Fibroblast of skin of scalp (primary cell): Measurements from ENCODE around the gene IFT81.
"Not testable (repeated sequence)": the region's sequence is repeated elsewhere in the genome, so short reads cannot be mapped to it uniquely, and the experiment has no call there.

ENCODE experiments used
- DNase-seq: peaks from one replicate; pipeline ENCODE4 v3.0.0-alpha.2; 2013

Gene IFT81

GRCh38 chr12:110247340-110248095 lies 123.4 kb downstream of the IFT81 start:
- no peak for DNase-seq

- DNase-seq, result no peak
These were observed 123.9 kb downstream of the IFT81 start for GRCh38 chr12:110248096-110248447.

DNA sequence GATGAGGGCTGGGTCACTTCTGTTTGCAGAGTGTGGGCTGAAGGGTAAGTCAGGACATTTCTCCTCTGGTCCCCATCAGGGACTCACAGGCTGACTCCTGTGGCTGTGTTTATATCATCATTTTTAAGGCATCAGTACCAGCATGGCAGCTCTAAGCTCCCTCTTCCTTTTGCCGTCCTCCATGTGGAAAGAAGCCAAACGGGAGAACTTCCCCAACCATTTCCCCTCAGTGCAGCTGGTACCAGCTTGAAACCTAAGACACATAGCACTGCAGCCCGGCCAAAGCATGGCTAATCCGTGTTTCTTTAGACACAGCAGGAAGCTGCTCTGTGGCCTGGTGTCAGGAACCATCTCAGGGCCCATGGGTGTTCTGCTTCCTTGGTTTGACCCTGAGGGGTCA lies 124.9 kb downstream of the IFT81 start:
- DNase-seq, result no peak

GRCh38 chr12:110249716-110250225 lies 125.6 kb downstream of the IFT81 start:
- DNase-seq, result no peak

DNA sequence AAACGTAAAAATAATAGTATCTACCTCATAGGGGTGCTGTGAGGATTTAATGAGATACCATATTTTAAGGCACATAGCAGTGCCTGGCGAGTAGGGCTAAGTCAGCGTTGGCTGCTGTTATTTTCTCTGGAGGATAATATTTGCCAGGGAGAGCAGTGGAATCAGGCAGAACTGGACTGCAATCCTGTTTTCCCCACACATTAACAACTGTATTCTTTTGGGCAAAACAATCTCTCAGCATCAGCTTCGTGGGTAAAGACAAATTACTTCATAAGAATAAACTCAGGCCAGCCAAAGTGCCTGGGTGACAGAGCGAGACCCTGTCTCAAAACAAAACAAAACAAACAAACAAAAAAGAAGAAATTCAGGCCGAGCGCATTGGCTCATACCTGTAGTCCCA lies 127.2 kb downstream of the IFT81 start:
- DNase-seq, result no peak

- DNase-seq, result no peak
These were observed 128.6 kb downstream of the IFT81 start for GRCh38 chr12:110252716-110253115.

GRCh38 chr12:110253176-110253575 lies 129.0 kb downstream of the IFT81 start:
- no peak for DNase-seq

GRCh38 chr12:110254971-110255540 lies 130.9 kb downstream of the IFT81 start:
- DNase-seq, result no peak

- not testable (repeated sequence) for DNase-seq
These were observed 131.8 kb downstream of the IFT81 start for GRCh38 chr12:110255890-110256456.

GRCh38 chr12:110256780-110257431 lies 132.7 kb downstream of the IFT81 start:
- peak; percentile 62 for DNase-seq

DNA sequence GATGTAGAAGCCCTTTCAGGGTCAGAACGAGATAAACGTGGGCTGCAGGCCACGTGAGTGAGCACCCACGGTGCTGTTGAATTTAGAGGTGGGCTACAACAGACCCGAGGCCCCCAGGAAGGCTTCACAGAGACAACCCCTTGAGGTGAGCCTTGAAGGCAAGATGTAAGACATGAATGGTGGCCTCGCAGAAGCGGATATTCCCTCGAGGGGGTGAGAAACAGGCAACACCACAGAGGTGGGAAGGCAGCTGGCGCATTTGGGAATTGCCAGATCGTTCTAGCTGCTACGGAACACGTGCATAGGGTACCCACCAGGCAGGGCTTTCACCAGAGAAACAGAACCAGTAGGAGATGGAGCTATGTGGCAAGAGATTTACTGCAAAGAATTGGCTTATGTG lies 134.3 kb downstream of the IFT81 start:
- no peak for DNase-seq

GRCh38 chr12:110262442-110263388 lies 138.6 kb downstream of the IFT81 start:
- DNase-seq, result peak; percentile 40

DNA sequence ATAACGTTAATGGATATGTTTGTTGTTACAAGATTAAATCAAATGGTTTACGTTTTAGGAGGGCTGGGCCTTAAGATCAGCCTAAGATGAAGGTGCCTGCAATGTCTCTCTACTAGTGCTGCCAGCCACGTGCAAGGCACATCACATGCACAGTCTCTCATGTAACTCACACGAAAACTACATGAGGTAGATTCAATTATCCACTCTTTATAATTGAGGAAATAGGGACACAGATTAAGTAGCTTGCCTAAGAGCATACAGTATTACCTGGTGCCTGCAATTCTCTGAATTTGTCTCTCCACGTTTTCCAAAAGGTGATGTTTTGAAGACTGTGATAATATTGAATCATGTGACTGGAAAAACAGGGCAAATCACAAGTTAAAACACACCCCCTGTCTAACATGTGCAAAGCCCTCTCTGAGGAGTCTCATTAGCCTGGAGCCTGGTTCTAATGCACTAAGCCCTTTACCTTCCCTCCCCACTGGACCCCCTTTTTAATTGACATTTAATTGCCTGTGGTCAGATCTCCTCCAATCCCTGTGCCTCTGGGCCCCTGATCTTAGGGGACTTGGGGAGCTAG lies 142.3 kb downstream of the IFT81 start:
- DNase-seq, result no peak

DNA sequence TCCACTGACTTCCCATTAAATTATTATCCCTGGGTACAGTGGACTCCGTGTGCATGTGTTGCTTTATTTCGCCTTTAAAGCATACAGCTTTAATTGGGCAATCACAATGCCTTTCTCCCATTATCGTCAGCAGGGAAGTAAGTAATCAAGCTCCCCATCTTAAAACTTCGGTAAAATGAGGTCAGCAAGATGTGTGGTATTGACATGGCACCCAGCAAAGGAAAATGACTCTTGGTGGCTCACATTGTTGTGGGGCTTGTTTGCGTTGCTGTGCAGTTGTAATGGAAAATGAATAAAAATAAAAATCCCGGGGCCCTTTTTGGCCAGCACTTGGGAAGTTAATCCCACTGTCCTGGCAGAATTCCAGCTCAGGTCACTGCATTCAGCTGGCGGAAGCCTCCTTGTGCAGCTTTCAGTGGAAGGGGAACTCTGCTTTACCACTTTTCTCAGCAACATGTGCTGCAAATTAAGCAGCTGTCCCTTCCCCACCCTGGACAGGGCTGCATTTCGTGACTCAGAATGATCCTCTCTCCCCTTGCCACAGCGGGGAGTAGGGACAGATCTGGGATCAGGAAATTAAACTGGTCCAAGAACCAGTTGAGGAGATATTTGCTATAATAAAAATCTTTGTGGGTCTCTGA lies 142.9 kb downstream of the IFT81 start:
- peak; percentile 94 for DNase-seq
